GM18498 (cell line): ENCODE results near the gene RGS11.

ENCODE experiments used
- ATAC-seq: cut with Tn5 transposase; IDR thresholded peaks from one replicate; pipeline ENCODE4 v1.9.1; 2021; ENCODE audit warnings: mild to moderate bottlenecking, moderate library complexity; ENCODE audit not compliant: unreplicated experiment

The RGS11 gene

DNA sequence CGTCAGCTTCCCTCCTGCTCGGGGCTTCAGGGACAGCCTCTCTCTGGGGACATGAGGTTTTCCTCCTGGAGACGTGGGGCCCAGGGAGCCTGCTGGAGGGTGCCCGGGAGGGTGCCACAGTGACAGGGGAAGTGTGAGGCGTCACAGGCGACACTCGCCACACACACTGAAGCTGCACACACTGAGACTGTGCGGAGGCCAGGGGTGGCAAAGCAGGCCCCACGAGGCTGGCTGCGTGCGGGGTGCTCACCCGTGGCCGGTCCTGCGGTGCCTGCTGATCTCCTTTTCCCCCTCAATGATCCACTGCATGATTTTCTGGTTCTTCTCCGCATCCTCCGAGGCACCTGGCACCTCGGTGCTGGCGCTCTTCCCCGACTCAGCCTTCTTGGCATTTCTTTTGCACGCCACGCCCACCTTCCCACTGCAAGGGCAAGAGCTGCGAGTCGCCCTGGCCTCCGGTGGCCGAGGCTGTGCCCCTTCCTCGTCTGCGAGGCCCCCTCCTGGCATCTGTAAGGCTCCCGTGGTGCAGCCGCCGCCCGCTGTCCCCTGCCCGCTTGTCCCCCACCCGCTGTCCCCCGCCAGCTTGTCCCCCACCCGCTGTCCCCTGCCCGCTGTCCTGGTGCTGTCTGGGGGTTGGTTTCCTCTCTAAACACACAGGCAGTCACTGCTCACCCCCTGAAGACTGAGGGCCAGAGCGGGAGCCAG, 21.2 kb upstream of the RGS11 start:
- no peak for ATAC-seq

DNA sequence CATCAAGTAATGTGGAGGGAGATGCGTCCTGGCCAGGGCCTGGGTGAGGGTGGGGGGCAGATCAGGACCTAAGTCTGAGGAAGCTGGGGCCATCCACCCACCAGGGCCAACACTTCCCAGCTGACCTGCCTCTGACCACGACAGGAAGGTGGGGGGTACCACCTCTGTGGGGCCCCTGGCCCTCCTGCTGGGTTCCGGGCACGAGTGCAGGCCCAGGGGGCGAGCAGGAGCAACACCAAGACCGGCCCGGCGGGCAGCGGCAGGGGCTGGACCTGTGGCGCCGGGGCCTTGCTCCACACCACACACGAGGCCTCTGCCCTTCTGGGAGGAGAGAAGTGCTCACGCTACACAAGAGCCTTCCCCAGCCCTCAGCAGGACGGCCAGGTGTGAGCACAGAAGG, 20.5 kb upstream of the RGS11 start:
- no peak for ATAC-seq

DNA sequence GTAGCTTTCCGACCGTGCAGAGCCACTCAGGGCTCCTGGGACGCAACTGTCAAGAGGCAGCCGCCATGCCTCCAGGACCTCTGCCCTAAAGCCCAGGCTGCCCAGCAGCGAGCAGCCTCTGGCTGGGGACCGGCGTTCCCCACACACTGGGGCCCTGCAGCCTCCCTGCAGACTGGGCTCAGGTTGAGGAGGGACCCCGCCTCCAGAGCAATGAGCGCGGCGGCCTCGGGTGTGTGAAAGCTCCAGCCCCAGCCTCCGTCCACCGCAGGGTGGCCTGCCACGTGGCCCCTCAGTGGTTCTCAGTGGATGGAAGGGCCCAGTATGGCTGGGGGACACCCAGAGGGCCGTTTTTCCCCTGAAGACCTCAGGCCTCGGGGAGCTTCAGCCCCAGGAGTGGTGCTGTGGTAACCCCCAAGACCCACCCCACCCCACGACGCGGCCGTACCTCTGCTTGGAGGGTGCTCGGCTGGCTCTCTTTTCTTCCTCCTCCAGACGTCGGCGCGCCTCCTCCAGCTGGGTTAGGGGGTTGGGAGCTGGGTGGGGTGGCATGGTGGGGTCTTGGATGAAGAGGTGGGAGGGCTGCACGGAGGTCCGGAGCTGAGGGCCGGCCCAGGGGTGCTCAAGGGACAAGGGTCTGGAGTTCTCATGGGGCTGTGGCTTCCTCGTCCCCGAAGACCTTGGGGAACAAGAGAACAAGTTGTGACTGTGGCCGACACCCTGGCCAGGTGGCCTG, 17.5 kb upstream of the RGS11 start:
- ATAC-seq = no peak

GRCh38 chr16:291539-291938, 15.8 kb upstream of the RGS11 start:
- no peak for ATAC-seq

DNA sequence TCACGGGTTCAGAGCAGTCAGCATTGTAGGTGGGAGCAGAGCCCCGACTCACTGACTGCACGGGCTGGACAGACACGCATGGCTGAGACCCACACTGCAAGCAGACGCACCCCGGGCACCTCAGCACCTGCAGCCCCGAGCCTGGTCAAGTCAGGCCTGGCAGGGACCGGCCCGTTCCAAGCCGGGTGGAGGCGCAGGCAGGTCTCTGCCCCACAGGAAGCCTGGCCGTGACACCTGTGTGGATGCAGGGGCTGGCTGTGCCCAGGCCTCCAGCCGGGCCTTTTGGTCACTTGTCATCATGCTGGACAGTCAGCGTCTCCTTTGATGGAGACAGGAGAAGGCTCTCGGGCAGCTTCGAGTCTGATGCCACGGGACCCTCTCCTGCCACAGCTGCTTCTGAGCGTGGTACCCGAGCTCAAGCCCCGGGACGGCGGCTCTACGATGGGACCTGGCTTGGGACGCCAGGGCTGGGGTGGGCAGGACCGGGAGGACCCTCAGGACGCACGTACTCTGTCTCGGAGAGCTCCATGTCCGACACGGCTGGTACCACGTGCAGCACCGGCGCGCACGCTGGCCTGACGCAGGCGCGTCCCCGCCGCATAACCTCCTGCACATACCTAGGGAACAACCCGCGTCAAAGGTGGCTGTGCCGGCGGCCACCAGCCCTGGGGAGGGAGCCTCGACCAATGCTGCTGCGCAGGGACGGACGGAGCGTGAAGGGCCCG, 15.1 kb upstream of the RGS11 start:
- no peak for ATAC-seq

- no peak for ATAC-seq
These were observed 14.4 kb upstream of the RGS11 start for GRCh38 chr16:290015-290680.

DNA sequence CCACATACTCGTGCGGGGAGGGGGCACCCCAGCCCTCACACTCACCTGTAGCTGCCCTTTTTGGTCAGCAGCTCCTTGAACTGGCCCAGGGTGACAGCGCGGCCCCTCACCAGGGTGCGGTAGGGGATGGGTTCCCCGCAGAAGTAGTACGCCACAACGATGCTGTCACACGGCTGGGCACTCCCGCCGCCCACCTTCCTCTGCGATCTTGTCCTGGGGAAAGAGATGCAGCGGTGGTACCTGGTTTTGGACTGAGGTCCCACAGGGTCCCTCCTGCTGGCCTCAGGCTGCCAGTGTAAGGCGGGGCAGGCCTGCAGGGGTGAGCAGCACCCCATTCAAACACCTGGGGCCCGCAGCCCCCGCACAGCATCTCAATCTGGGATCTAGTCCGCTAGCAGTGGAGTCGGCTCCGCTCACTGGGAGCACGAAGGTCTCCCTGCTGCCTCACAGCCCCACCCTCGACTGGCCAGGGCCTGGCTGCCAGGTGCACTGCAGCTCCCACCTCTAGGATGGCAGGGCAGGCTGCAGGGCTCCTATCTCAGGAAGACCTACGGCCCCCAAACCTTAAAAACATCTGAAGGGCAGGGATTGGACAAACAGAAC, 13.8 kb upstream of the RGS11 start:
- ATAC-seq = no peak

DNA sequence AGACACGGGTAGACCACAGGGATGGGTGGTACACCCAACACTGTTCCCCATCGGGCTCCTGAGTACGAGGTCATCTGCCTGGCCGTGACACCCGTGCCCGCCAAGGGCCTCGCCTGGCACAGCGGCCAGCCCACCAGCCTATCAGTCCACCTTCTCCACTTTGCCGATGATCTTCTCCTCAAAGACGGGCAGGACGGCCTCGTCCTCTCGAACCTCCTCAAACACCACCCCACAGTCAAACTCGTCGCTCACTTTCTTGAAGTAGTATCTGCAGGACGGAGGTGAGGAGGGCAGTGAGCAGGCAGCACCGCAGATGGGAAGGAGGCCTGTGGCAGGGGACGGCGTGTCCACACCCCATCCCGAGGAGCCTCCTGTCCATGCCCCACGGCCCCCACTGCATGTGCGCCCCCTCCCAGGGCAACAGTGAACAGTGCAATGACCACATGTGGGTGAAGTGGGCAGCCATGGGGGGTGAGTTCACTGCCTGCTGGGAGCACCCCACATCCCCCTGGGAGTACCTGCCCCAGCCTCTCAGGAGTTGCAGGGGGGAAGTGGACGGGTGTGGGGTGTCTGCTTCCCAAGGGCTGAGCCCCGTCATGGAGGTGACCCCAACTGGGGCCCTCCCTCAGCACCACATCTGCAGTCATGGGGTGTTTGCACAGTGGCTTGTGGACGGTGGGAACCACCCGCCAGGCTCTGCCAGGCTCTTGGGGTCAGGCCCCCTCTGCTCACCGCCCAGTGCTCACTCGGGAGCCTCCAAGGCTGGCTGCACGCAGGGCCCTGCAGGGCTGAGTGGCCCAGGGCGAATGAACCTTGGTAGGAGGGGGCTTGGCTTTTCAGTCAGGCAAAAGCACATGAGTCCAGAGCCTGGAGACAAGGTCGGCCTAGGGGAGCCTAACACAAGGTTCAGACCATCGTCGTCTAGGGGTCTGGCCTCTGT, 12.5 kb upstream of the RGS11 start:
- ATAC-seq = no peak

DNA sequence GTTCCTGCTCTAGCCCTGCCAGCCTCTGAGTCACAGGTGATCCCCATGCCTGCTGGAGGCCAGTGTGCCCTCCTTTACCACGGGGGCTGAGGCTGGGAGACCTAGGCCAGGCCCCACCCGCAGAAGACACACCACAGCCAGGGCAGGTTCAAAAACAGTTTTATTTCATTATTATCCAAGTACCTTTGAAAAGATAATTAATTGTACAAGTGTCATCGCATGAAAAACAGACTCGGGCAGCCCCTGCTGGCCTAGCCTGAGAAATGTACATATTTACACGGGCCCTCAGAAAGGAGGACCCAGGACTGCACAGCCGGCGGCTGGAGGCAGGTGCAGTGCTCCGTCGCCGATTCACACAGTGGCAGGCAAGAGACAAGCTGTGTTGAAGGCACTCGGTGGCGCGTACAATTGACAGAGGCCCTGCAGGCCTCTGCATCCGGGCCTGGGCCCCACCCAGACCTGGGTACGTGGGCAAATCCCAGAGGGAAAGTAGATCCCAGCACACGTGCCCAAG, 11.6 kb upstream of the RGS11 start:
- ATAC-seq = no peak

- ATAC-seq = no peak
These were observed 10.9 kb upstream of the RGS11 start for GRCh38 chr16:286491-287297.

- ATAC-seq = no peak
These were observed 9.7 kb upstream of the RGS11 start for GRCh38 chr16:285146-286055.

- no peak for ATAC-seq
These were observed 8.7 kb upstream of the RGS11 start for GRCh38 chr16:284204-285120.

DNA sequence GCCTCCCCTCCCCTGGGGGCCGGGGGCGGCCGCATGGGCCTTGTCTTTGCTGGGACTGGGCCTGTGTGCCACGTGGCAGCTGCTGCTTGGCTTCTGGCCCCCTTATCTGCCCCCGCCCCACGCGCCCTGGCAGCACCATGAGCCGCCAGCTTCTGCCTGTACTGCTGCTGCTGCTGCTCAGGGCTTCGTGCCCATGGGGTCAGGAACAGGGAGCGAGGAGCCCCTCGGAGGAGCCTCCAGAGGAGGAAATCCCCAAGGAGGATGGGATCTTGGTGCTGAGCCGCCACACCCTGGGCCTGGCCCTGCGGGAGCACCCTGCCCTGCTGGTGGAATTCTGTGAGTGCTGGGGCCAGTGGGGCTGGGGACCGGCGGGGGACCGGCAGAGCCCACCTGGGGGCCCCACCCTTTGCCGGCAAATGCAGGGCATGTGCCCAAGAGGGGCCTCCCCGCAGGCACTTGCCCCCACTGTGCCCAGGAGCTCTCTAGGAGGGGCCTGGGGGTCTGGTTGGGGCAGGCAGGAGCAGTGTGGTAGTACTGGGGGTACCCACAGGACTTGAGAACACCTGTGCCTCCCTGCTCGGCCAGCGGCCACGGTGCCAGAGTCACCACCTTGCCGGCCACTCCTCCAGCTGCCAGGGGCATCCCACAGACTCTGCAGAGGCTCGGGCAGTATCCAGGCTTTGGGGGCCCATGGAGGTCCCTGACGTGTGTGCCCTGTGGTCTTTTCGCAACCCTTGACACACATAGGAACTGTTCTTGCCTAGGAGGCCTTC, 7.5 kb upstream of the RGS11 start, which contains the start of gene PDIA2:
TSS of gene PDIA2 (plus strand) at position 132 of the 773 bp plus-strand sequence. CDS start at position 138, 6 bp downstream.
- ATAC-seq = no peak

DNA sequence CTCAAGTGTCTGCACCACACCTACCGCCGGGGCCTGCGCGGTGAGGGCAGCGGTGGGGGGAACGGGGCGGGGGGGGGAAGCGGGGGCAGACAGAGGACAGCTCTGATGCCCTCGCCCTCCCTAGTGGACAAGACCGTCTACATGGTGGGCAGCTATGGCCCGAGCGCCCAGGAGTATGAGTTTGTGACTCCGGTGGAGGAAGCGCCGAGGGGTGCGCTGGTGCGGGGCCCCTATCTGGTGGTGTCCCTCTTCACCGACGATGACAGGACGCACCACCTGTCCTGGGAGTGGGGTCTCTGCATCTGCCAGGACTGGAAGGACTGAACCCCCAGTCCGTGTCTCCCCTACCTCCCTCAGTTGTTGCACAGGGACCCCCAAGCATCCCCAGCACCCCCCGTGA, 6.7 kb upstream of the RGS11 start:
- ATAC-seq = no peak

- ATAC-seq = no peak
These were observed 6.0 kb upstream of the RGS11 start for GRCh38 chr16:281660-282255.
